Body of pancreas (tissue), 4 donors: ENCODE results near the gene ZBTB47.

Experiments used
- CTCF ChIP-seq, 7 experiments: fragments of 450-650 bp in 4 of 7; fragments of 200-600 bp in 3 of 7; sonication (generic) in 3 of 7; IDR thresholded peaks; one replicate each; pipeline ENCODE4 v1.5.1; 2016 to 2019; ENCODE audit warnings: antibody characterized with exemption in 7 of 7
- POLR2A ChIP-seq, 3 donors: fragments of 450-650 bp; IDR thresholded peaks; one replicate each; pipeline ENCODE4 v1.6.1; 2016; ENCODE audit warnings: antibody characterized with exemption in 3 of 3, mild to moderate bottlenecking in 2 of 3

DNA sequence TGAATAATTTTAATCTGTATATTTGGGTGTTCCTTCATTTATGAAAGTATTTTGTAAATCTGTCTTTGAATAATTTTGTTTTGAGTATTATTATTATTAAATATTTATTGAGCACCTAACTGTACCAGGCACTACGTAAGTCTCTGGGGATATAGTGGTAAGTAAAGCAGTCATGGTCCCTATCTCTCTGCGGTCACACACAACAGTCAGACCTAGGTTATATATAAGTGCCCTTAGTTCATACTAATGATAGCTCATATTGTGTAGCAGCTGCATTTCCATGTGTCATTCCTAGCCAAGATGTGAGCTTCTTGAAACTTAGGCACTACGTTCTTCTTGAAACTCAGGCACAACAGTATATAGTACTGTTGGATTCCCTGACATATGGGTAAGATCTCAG is 40.6 kb upstream of the ZBTB47 start:
- TF ChIP-seq CTCF (IDR thresholded peaks at IDR 0.05) (no peak), POLR2A (IDR thresholded peaks at IDR 0.05) (no peak)
